ENCODE results near the gene AGAP1. TPM values are rescaled to one million over a fixed set of nuclear protein-coding genes. Genes with fewer than 3 reads are reported as not detected.

AGAP1 gene
- total RNA-seq, 1 donor from 2014 or later = 20.4 TPM

DNA sequence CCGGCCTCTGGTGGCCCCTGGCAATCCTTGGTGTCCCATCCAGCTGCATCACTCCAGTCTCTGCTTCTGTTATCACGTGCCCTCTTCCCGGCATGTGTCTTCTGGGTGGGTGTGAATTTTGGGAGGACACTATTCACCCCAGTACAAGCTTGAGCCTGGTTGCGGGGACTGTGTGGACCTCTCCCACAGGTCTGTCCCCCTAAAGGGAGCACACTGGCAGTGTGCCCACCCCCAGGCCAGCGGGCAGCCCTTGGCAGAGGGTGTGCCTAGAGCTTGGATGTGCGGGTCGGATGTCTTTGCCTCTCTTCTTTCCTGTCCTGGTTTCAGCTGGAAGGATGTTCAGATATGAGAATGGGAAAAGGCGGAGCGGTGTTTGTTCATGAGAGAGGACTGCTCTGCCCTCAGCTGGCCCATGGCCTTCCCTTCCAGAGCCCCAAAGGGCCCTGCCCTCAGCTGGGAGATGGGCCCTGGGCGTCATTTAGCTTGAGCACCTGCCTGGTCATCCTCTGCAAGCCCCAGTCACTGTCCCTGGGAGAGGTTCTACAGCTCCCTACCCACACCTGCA lies 73.2 kb downstream of the AGAP1 start:
- Mint-ChIP-seq H3K4me1 (peaks cover 17% of the 10 kb centered on the region), H3K4me3 (no peak overlapping the region), H3K9me3 (peaks cover 5% of the 10 kb centered on the region), H3K27me3 (ENCODE audit: insufficient read depth, low read depth) (peaks cover 10% of the 10 kb centered on the region), H3K27ac (no peak overlapping the region), H3K36me3 (peaks cover 17% of the 10 kb centered on the region)
- no peak overlapping the region for H3K4me2 ChIP-seq
- H3K27ac ChIP-seq = no peak overlapping the region
- H3K9me3 ChIP-seq (ENCODE audit: low read depth) = no peaks in the 10 kb centered on the region
- H3K79me2 ChIP-seq (ENCODE audit: low read depth) = peaks cover 85% of the 10 kb centered on the region
- no peaks in the 10 kb centered on the region for H3F3A ChIP-seq (ENCODE audit: low read depth)
- H3K36me3 ChIP-seq = no peaks in the 10 kb centered on the region
- TF ChIP-seq EZH2 (IDR thresholded peaks at IDR 0.05) (no peak), EZH2phosphoT487 (IDR thresholded peaks at IDR 0.05) (no peak)
- TF ChIP-seq, protein P1, sequence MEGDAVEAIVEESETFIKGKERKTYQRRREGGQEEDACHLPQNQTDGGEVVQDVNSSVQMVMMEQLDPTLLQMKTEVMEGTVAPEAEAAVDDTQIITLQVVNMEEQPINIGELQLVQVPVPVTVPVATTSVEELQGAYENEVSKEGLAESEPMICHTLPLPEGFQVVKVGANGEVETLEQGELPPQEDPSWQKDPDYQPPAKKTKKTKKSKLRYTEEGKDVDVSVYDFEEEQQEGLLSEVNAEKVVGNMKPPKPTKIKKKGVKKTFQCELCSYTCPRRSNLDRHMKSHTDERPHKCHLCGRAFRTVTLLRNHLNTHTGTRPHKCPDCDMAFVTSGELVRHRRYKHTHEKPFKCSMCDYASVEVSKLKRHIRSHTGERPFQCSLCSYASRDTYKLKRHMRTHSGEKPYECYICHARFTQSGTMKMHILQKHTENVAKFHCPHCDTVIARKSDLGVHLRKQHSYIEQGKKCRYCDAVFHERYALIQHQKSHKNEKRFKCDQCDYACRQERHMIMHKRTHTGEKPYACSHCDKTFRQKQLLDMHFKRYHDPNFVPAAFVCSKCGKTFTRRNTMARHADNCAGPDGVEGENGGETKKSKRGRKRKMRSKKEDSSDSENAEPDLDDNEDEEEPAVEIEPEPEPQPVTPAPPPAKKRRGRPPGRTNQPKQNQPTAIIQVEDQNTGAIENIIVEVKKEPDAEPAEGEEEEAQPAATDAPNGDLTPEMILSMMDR (IDR thresholded peaks at IDR 0.05) = no peak
- no peak overlapping the region for H3K9ac ChIP-seq
- peaks cover 11% of the 10 kb centered on the region for H3K4me1 ChIP-seq
- H3K4me3 ChIP-seq = no peak overlapping the region
- DNase-seq (ENCODE audit: low spot score) = no peak
- H2AFZ ChIP-seq (replicated peaks) = no peak overlapping the region
- peaks cover 35% of the 10 kb centered on the region for H4K20me1 ChIP-seq (ENCODE audit: low read depth)
- no peaks in the 10 kb centered on the region for H3K27me3 ChIP-seq

DNA sequence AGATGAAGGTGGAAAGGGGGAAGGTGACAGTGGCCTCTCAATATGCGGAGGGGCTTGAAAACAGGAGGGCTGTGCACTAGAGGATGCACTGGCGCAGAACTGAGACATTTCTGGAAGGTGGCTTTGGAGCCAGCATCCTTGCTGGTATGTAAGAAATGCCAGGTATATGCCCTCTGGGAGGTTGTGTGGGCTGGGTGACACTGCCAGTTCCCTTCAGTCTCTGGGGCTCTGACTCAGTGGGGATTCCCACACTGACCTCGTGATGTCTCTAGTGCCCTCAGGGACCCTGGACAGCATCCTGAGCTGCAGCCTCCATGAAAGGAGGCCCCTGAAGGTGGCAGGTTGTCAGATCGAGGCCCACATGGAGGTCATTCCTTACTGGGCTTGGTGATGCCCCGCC lies 74.0 kb downstream of the AGAP1 start:
- H3K36me3 Mint-ChIP-seq = peaks cover 17% of the 10 kb centered on the region
- no peak overlapping the region for H3K27ac ChIP-seq
- H3K9me3 Mint-ChIP-seq = peaks cover 5% of the 10 kb centered on the region
- no peak overlapping the region for H3K4me3 ChIP-seq
- no peaks in the 10 kb centered on the region for H3K9me3 ChIP-seq (ENCODE audit: low read depth)
- no peak for TF ChIP-seq EZH2phosphoT487 (IDR thresholded peaks at IDR 0.05)
- TF ChIP-seq, protein P1 (IDR thresholded peaks at IDR 0.05) = no peak
- TF ChIP-seq EZH2 (IDR thresholded peaks at IDR 0.05) = no peak
- H3K27ac Mint-ChIP-seq = no peak overlapping the region
- H2AFZ ChIP-seq (replicated peaks) = no peak overlapping the region
- no peaks in the 10 kb centered on the region for H3K36me3 ChIP-seq
- no peak for DNase-seq (ENCODE audit: low spot score)
- H3K27me3 ChIP-seq = no peaks in the 10 kb centered on the region
- H3K4me3 Mint-ChIP-seq = no peak overlapping the region
- H3K27me3 Mint-ChIP-seq (ENCODE audit: insufficient read depth, low read depth) = peaks cover 10% of the 10 kb centered on the region
- peaks cover 85% of the 10 kb centered on the region for H3K79me2 ChIP-seq (ENCODE audit: low read depth)
- no peaks in the 10 kb centered on the region for H3F3A ChIP-seq (ENCODE audit: low read depth)
- H3K9ac ChIP-seq = no peak overlapping the region
- peaks cover 33% of the 10 kb centered on the region for H4K20me1 ChIP-seq (ENCODE audit: low read depth)
- H3K4me1 Mint-ChIP-seq = peaks cover 12% of the 10 kb centered on the region
- H3K4me1 ChIP-seq = peaks cover 6% of the 10 kb centered on the region
- H3K4me2 ChIP-seq = no peak overlapping the region

DNA sequence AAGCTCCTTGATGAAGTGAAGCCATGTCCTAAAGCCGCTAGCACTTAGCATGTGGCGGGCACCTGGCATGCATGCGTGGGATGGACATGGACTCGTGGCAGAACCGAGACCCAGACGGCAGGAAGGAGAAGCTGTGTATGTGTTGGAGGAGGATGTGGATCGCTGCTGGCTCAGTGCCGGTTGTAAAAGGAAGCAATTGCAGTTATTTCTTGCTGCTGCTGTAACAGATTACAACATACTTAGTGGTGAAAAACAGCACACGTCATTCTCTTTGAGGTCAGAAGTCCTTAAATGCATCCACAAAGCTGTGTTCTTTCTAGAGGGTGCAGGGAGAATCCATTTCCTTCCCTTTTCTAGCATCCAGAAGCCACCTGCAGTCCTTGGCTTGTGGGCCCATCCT lies 74.6 kb downstream of the AGAP1 start:
- H4K20me1 ChIP-seq (ENCODE audit: low read depth) = peaks cover 33% of the 10 kb centered on the region

More for the DNA sequence above, 74.6 kb downstream of the AGAP1 start:
- Mint-ChIP-seq H3K9me3 (peaks cover 5% of the 10 kb centered on the region), H3K27ac (no peak overlapping the region), H3K36me3 (peaks cover 17% of the 10 kb centered on the region), H3K4me1 (peaks cover 14% of the 10 kb centered on the region), H3K4me3 (no peak overlapping the region), H3K27me3 (ENCODE audit: insufficient read depth, low read depth) (peaks cover 10% of the 10 kb centered on the region)
- no peak overlapping the region for H3K9ac ChIP-seq
- peaks cover 10% of the 10 kb centered on the region for H3K4me1 ChIP-seq
- H3K27ac ChIP-seq = no peak overlapping the region
- peaks cover 86% of the 10 kb centered on the region for H3K79me2 ChIP-seq (ENCODE audit: low read depth)
- H3K4me2 ChIP-seq = no peak overlapping the region
- H2AFZ ChIP-seq (replicated peaks) = no peak overlapping the region
- H3F3A ChIP-seq (ENCODE audit: low read depth) = no peaks in the 10 kb centered on the region
- DNase-seq (ENCODE audit: low spot score) = no peak
- no peaks in the 10 kb centered on the region for H3K27me3 ChIP-seq
- H3K36me3 ChIP-seq = no peaks in the 10 kb centered on the region
- no peak overlapping the region for H3K4me3 ChIP-seq
- TF ChIP-seq EZH2 (IDR thresholded peaks at IDR 0.05) = no peak
- TF ChIP-seq, protein P1 (IDR thresholded peaks at IDR 0.05) = no peak
- TF ChIP-seq EZH2phosphoT487 (IDR thresholded peaks at IDR 0.05) = no peak
- no peaks in the 10 kb centered on the region for H3K9me3 ChIP-seq (ENCODE audit: low read depth)

Measured in neural progenitor cell (in vitro differentiated cells).